Right atrium auricular region (tissue), 2 donors: ENCODE measurements around the gene POLR3A. TPM values are rescaled to one million over a fixed set of nuclear protein-coding genes. Genes with fewer than 3 reads are reported as not detected.

Experiments used
- DNase-seq: peaks from one replicate; pipeline ENCODE4 v3.0.0-alpha.2; 2019; ENCODE audit warnings: low spot score
- H3K27ac ChIP-seq, 2 donors: fragments of 200-600 bp; sonication (generic); 1 replicate in 1 of 2; 2 replicates in 1 of 2; pipeline ENCODE4 v1.5.1; 2016 to 2019
- H3K27me3 ChIP-seq, 2 donors: fragments of 200-600 bp; sonication (generic); one replicate each; pipeline versions ENCODE4 v1.5.1 to v1.6.0; 2017 to 2019
- H3K36me3 ChIP-seq: fragments of 200-600 bp; sonication (generic); one replicate; pipeline ENCODE4 v1.5.1; 2016
- H3K4me1 ChIP-seq, 2 donors: fragments of 200-600 bp; sonication (generic); one replicate each; pipeline versions ENCODE4 v1.5.1 to v1.6.0; 2017 to 2019
- H3K4me3 ChIP-seq, 2 donors: fragments of 200-600 bp; sonication (generic); 1 replicate in 1 of 2; 2 replicates in 1 of 2; pipeline ENCODE4 v1.5.1; 2017 to 2019; ENCODE audit warnings: mild to moderate bottlenecking in 1 of 2, moderate library complexity in 1 of 2
- H3K9me3 ChIP-seq, 2 donors: fragments of 200-600 bp; sonication (generic); one replicate each; pipeline ENCODE4 v1.5.1; 2019
- CTCF ChIP-seq, 2 donors: fragments of 200-600 bp; sonication (generic); IDR thresholded peaks; one replicate each; pipeline ENCODE4 v1.5.1; 2019; ENCODE audit warnings: antibody characterized with exemption in 2 of 2
- total RNA-seq, 2 donors: library from RNA; depleted of rRNA; stranded (reverse); fragments of >200 nt; gene quantifications; one replicate each; pipeline ENCODE4 v1.1.0, GENCODE V29; 2016

The POLR3A gene
- total RNA-seq, 2 donors from 2014 or later = 6.9 to 8.2 TPM

- no peak for DNase-seq
- H3K4me3 ChIP-seq = no peak overlapping the region
- H3K4me1 ChIP-seq = no peaks in the 10 kb centered on the region
- TF ChIP-seq CTCF (IDR thresholded peaks at IDR 0.05) = no peak
- no peak overlapping the region for H3K27ac ChIP-seq
- no peaks in the 10 kb centered on the region for H3K9me3 ChIP-seq
- H3K27me3 ChIP-seq = no peaks in the 10 kb centered on the region
- peaks cover 88% of the 10 kb centered on the region for H3K36me3 ChIP-seq
Observed at GRCh38 chr10:78013564-78013963, 15.8 kb downstream of the POLR3A start.

GRCh38 chr10:78011065-78011464 lies 18.2 kb downstream of the POLR3A start:
- no peak for TF ChIP-seq CTCF (IDR thresholded peaks at IDR 0.05)
- H3K4me3 ChIP-seq = no peak overlapping the region
- no peaks in the 10 kb centered on the region for H3K4me1 ChIP-seq
- DNase-seq = no peak
- H3K9me3 ChIP-seq = no peaks in the 10 kb centered on the region
- no peak overlapping the region for H3K27ac ChIP-seq
- no peaks in the 10 kb centered on the region for H3K27me3 ChIP-seq
- H3K36me3 ChIP-seq = peaks cover 85% of the 10 kb centered on the region

GRCh38 chr10:78010278-78010677 lies 19.0 kb downstream of the POLR3A start:
- Histone ChIP-seq H3K27ac (no peak overlapping the region), H3K36me3 (peaks cover 85% of the 10 kb centered on the region), H3K4me1 (no peaks in the 10 kb centered on the region), H3K9me3 (no peaks in the 10 kb centered on the region), H3K27me3 (no peaks in the 10 kb centered on the region), H3K4me3 (no peak overlapping the region)
- no peak for DNase-seq
- no peak for TF ChIP-seq CTCF (IDR thresholded peaks at IDR 0.05)

- H3K27me3 ChIP-seq = no peaks in the 10 kb centered on the region
- no peaks in the 10 kb centered on the region for H3K4me1 ChIP-seq
- H3K27ac ChIP-seq = no peak overlapping the region
- H3K9me3 ChIP-seq = no peaks in the 10 kb centered on the region
- H3K36me3 ChIP-seq = peaks cover 85% of the 10 kb centered on the region
- H3K4me3 ChIP-seq = no peak overlapping the region
- no peak for DNase-seq
- no peak for TF ChIP-seq CTCF (IDR thresholded peaks at IDR 0.05)
Observed at GRCh38 chr10:78009662-78010061, 19.7 kb downstream of the POLR3A start.

GRCh38 chr10:78007172-78007571 lies 22.1 kb downstream of the POLR3A start:
- Histone ChIP-seq H3K9me3 (no peaks in the 10 kb centered on the region), H3K4me1 (no peaks in the 10 kb centered on the region), H3K36me3 (peaks cover 89% of the 10 kb centered on the region), H3K4me3 (no peak overlapping the region), H3K27me3 (no peaks in the 10 kb centered on the region), H3K27ac (no peak overlapping the region)
- DNase-seq = no peak
- TF ChIP-seq CTCF (IDR thresholded peaks at IDR 0.05) = no peak

- Histone ChIP-seq H3K27ac (no peak overlapping the region), H3K9me3 (no peaks in the 10 kb centered on the region), H3K36me3 (peaks cover 86% of the 10 kb centered on the region), H3K27me3 (no peaks in the 10 kb centered on the region), H3K4me3 (no peak overlapping the region), H3K4me1 (no peaks in the 10 kb centered on the region)
- DNase-seq = no peak
- TF ChIP-seq CTCF (IDR thresholded peaks at IDR 0.05) = peak in 1 of 2 donors; percentile 22
Observed at GRCh38 chr10:78004215-78005026, 24.9 kb downstream of the POLR3A start.
